ENCODE results near the gene ZC3H12A. TPM values are rescaled to one million over a fixed set of nuclear protein-coding genes. Genes with fewer than 3 reads are reported as not detected.

ZC3H12A gene
- total RNA-seq, 4 donors from 2014 or later: 29.7 to 37.0 (median 33.4) TPM

DNA sequence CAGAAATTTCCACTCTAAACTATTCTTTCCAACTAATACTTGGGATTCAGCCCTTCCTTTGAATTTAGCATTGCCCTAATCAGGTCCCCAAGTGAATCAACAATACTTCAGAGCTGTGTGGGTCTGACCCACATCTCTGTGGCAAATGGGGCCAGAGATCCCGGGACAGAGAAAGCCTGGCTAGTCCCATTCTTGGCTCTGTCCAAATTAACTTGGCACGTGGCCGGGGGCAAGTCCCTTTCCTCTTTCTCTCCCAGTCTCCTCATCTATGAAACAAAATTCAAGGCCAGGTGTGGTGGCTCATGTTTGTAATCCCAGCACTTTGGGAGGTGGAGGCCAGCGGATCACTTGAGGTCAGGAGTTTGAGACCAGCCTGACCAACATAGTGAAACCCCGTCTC, 6.3 kb upstream of the ZC3H12A start:
- TF ChIP-seq, protein P1, sequence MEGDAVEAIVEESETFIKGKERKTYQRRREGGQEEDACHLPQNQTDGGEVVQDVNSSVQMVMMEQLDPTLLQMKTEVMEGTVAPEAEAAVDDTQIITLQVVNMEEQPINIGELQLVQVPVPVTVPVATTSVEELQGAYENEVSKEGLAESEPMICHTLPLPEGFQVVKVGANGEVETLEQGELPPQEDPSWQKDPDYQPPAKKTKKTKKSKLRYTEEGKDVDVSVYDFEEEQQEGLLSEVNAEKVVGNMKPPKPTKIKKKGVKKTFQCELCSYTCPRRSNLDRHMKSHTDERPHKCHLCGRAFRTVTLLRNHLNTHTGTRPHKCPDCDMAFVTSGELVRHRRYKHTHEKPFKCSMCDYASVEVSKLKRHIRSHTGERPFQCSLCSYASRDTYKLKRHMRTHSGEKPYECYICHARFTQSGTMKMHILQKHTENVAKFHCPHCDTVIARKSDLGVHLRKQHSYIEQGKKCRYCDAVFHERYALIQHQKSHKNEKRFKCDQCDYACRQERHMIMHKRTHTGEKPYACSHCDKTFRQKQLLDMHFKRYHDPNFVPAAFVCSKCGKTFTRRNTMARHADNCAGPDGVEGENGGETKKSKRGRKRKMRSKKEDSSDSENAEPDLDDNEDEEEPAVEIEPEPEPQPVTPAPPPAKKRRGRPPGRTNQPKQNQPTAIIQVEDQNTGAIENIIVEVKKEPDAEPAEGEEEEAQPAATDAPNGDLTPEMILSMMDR (IDR thresholded peaks at IDR 0.05): no peak
- no peak for TF ChIP-seq POLR2A (IDR thresholded peaks at IDR 0.05)
- Histone ChIP-seq H3K27ac (no peak overlapping the region), H3K27me3 (no peaks in the 10 kb centered on the region), H3K36me3 (no peaks in the 10 kb centered on the region), H3K9me3 (no peaks in the 10 kb centered on the region), H3K4me1 (peaks cover 0 to 22% (median 3%) of the 10 kb centered on the region in 4 donors), H3K4me3 (no peak overlapping the region)
- no peak for DNase-seq

- DNase-seq: no peak
- no peaks in the 10 kb centered on the region for H3K9me3 ChIP-seq
- no peaks in the 10 kb centered on the region for H3K27me3 ChIP-seq
- peaks cover 0 to 31% (median 3%) of the 10 kb centered on the region in 4 donors for H3K4me1 ChIP-seq
- H3K36me3 ChIP-seq: no peaks in the 10 kb centered on the region
- no peak overlapping the region for H3K27ac ChIP-seq
- H3K4me3 ChIP-seq: no peak overlapping the region
- TF ChIP-seq POLR2A (IDR thresholded peaks at IDR 0.05): no peak
- TF ChIP-seq, protein P1 (IDR thresholded peaks at IDR 0.05): no peak
These were observed 5.0 kb upstream of the ZC3H12A start for GRCh38 chr1:37469386-37469785.

GRCh38 chr1:37471345-37472231, 2.8 kb upstream of the ZC3H12A start:
- Histone ChIP-seq H3K27me3 (no peaks in the 10 kb centered on the region), H3K4me1 (peaks cover 0 to 46% (median 3%) of the 10 kb centered on the region in 4 donors), H3K36me3 (peaks cover 0 to 7% (median 0%) of the 10 kb centered on the region in 3 donors)

GRCh38 chr1:37472281-37472680, 2.1 kb upstream of the ZC3H12A start:
- Histone ChIP-seq H3K4me3 (no peak overlapping the region), H3K27ac (peak overlapping the region; percentile 58 to 90 (median 82)), H3K4me1 (peaks cover 0 to 53% (median 3%) of the 10 kb centered on the region in 4 donors), H3K27me3 (no peaks in the 10 kb centered on the region), H3K36me3 (peaks cover 0 to 7% (median 0%) of the 10 kb centered on the region in 3 donors), H3K9me3 (no peaks in the 10 kb centered on the region)
- TF ChIP-seq, protein P1 (IDR thresholded peaks at IDR 0.05): no peak
- no peak for TF ChIP-seq POLR2A (IDR thresholded peaks at IDR 0.05)
- peak in 1 of 3 donors; percentile 48 for DNase-seq

More at GRCh38 chr1:37471345-37472231, 2.8 kb upstream of the ZC3H12A start:
- H3K9me3 ChIP-seq: no peaks in the 10 kb centered on the region
- peak in 2 of 3 donors; percentile 84 to 89 for DNase-seq
- H3K4me3 ChIP-seq: peak overlapping the region in 2 of 4 donors; percentile 30 to 31
- H3K27ac ChIP-seq: peak overlapping the region; percentile 58 to 90 (median 82)
- TF ChIP-seq, protein P1 (IDR thresholded peaks at IDR 0.05): no peak
- peak; percentile 16 to 60 for TF ChIP-seq POLR2A (IDR thresholded peaks at IDR 0.05)

- DNase-seq: no peak
- Histone ChIP-seq H3K4me1 (peaks cover 2 to 60% (median 5%) of the 10 kb centered on the region in 4 donors), H3K36me3 (peaks cover 0 to 10% (median 0%) of the 10 kb centered on the region in 3 donors), H3K4me3 (peak overlapping the region in 1 of 4 donors; percentile 86), H3K27me3 (no peaks in the 10 kb centered on the region), H3K27ac (peak overlapping the region in 2 of 4 donors; percentile 93 to 97), H3K9me3 (no peaks in the 10 kb centered on the region)
- TF ChIP-seq POLR2A (IDR thresholded peaks at IDR 0.05): no peak
- TF ChIP-seq, protein P1 (IDR thresholded peaks at IDR 0.05): no peak
These were observed 1.4 kb upstream of the ZC3H12A start for GRCh38 chr1:37472994-37473393.

All from Peyer's patch (tissue), 4 donors.